MCF 10A (cell line): Measurements from ENCODE around the gene RUVBL1. TPM values are rescaled to one million over a fixed set of nuclear protein-coding genes. Genes with fewer than 3 reads are reported as not detected.

Experiments
- BruUV-seq: library from RNA; stranded (reverse); fragments of 400-500 nt; replicated peaks from 2 replicates; lab custom pipeline; 2021; lab: Mats Ljungman, UMichigan
- CTCF ChIA-PET: fragments of 300-600 bp; sonication (Branson Sonifier 250); formaldehyde crosslinking; extraction: SDS; loops from one replicate; lab custom pipeline; 2021; ENCODE audit warnings: antibody characterized with exemption, inconsistent platforms; lab: Yijun Ruan, JAX
- POLR2A ChIA-PET: fragments of 300-600, 350-650 bp; sonication (Branson Sonifier 250); formaldehyde crosslinking; extraction: SDS; loops from one replicate; lab custom pipeline; 2020; ENCODE audit warnings: antibody characterized with exemption, inconsistent platforms; lab: Yijun Ruan, JAX
- DNase-seq: peaks from one replicate; pipeline ENCODE4 v3.0.0-alpha.2; 2018; ENCODE audit not compliant: unreplicated experiment
- H3K27ac Mint-ChIP-seq: one replicate; pipeline ENCODE4 v1.8.0; 2022; ENCODE audit warnings: mild to moderate bottlenecking, low read depth, mixed read lengths; ENCODE audit not compliant: unreplicated experiment
- H3K27me3 Mint-ChIP-seq: one replicate; pipeline ENCODE4 v1.8.0; 2022; ENCODE audit warnings: mixed read lengths; ENCODE audit not compliant: insufficient read depth, unreplicated experiment
- H3K36me3 Mint-ChIP-seq: one replicate; pipeline ENCODE4 v1.8.0; 2022; ENCODE audit warnings: mild to moderate bottlenecking, moderate library complexity, mixed read lengths; ENCODE audit not compliant: insufficient read depth, unreplicated experiment
- H3K4me1 Mint-ChIP-seq: one replicate; pipeline ENCODE4 v1.8.0; 2022; ENCODE audit warnings: mixed read lengths; ENCODE audit not compliant: insufficient read depth, unreplicated experiment
- H3K4me3 Mint-ChIP-seq: one replicate; pipeline ENCODE4 v1.8.0; 2022; ENCODE audit warnings: mild to moderate bottlenecking, moderate library complexity, mixed read lengths; ENCODE audit not compliant: unreplicated experiment
- H3K9me3 Mint-ChIP-seq: one replicate; pipeline ENCODE4 v1.8.0; 2022; ENCODE audit warnings: mixed read lengths; ENCODE audit not compliant: unreplicated experiment
- CTCF ChIP-seq: fragments of 200-600 bp; IDR thresholded peaks from one replicate; pipeline ENCODE4 v1.8.0; 2022; ENCODE audit warnings: antibody characterized with exemption, mild to moderate bottlenecking; ENCODE audit not compliant: unreplicated experiment
- intact Hi-C: fragments of 100-400 bp; cut with micrococcal nuclease; formaldehyde crosslinking; loops from 2 replicates; pipeline ENCODE4 v1.14.1; 2022
- total RNA-seq: library from RNA; stranded (reverse); gene quantifications from 2 replicates; pipeline ENCODE4 v1.2.3, GENCODE V29; 2022

RUVBL1 gene
- total RNA-seq, 1 experiment from 2014 or later: 114 TPM

GRCh38 chr3:128054367-128054766 is 69.2 kb downstream of the RUVBL1 start:
- H3K4me1 Mint-ChIP-seq: peaks cover 37% of the 10 kb centered on the region
- H3K27me3 Mint-ChIP-seq: no peaks in the 10 kb centered on the region
- no peaks in the 10 kb centered on the region for H3K9me3 Mint-ChIP-seq
- H3K36me3 Mint-ChIP-seq: peaks cover 63% of the 10 kb centered on the region
- peak overlapping the region; percentile 92 for H3K27ac Mint-ChIP-seq
- BruUV-seq: no TSS peak
- no peak for TF ChIP-seq CTCF
- intact Hi-C loops: no loop called here
- H3K4me3 Mint-ChIP-seq: peak overlapping the region; percentile 100
- ChIA-PET CTCF (interaction anchor here (1.2 to 2.1 kb wide), 2 partner anchors 13 to 79 kb away, joined by 4 to 13 read pairs; no protein-coding TSS in a partner anchor), POLR2A (interaction anchor here (0.8 to 2.0 kb wide), 8 partner anchors 9 to 465 kb away, joined by 3 to 8 read pairs (median 4); partner anchors contain the start of gene RUVBL1)
- DNase-seq: peak; percentile 54

DNA sequence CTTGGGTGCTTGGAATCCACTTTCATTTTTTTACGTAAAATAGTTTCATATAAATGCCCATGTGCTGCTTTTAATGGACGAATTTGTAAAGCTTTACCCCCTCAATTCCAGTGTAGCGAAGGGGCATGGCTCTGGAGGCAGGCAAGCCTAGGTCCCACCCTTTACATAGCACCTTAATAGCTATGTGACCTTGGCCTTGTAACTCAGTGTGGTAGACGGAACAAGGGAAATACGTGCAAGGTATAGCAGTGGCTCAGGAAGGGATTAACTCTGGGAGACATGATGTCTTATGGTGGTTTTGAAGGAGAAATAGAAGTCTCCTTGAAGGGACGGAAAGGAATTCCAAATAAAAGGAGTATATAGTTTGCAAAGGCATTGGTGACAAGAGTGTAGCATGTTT is 70.0 kb downstream of the RUVBL1 start:
- TF ChIP-seq CTCF: no peak
- no peak for DNase-seq
- no TSS peak for BruUV-seq
- ChIA-PET CTCF (interaction anchor here (1.1 to 2.1 kb wide), 3 partner anchors 14 to 360 kb away, joined by 3 to 13 read pairs (median 4); no protein-coding TSS in a partner anchor), POLR2A (interaction anchor here (0.6 to 3.0 kb wide), 16 partner anchors 10 to 674 kb away, joined by 3 to 17 read pairs (median 4); partner anchors contain the start of genes MCM2 and RUVBL1)
- Mint-ChIP-seq H3K27me3 (no peaks in the 10 kb centered on the region), H3K4me3 (peak overlapping the region; percentile 100), H3K36me3 (peaks cover 56% of the 10 kb centered on the region), H3K4me1 (peaks cover 37% of the 10 kb centered on the region), H3K9me3 (no peaks in the 10 kb centered on the region), H3K27ac (peak overlapping the region; percentile 92)
- intact Hi-C loops: no loop called here

DNA sequence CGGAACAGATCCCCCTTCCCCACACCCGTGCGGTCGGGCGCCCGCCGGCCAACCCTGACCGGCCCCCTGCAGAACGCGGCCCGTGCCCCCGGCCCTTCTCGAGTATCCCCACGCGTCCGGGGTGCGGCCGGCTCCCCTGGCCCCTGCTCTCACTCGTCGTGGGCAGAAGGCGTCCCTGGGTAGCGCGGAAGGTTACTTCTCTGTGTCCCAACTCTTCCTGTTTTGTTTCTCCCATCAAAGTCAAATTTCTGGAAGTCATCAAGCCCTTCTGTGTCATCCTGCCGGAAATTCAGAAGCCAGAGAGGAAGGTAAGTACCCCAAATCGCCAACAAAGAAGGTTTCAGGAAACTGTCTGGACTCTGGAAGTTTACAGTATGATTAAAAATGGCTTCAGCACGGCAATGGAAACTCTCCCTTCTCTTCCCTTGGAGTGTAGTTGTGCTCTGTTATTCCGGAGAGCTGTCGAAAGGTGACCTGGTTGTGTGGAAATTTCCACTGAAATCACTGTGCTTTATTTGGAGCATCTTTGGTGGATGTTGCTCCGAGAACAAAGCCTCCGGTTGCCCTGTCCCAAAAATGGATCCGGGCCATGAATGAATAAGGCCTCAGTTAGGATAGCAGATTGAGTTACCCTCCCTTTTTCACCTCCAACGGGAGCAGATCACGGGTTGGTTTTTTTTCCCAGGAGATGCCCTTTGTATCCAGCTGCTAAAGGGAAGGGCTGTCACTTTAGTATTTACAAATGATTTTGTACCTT is 70.8 kb downstream of the RUVBL1 start:
- peak overlapping the region; percentile 100 for H3K4me3 Mint-ChIP-seq
- TSS peak; percentile 63 for BruUV-seq
- intact Hi-C loops: loop anchor here (1.0 kb wide), 1 partner anchor 42 kb away; no protein-coding TSS in a partner anchor
- CTCF ChIA-PET: interaction anchor here (0.6 to 2.1 kb wide), 5 partner anchors 14 to 359 kb away, joined by 3 to 13 read pairs (median 3); no protein-coding TSS in a partner anchor
- peaks cover 48% of the 10 kb centered on the region for H3K36me3 Mint-ChIP-seq
- H3K27me3 Mint-ChIP-seq: no peaks in the 10 kb centered on the region
- no peak for TF ChIP-seq CTCF
- H3K4me1 Mint-ChIP-seq: peaks cover 37% of the 10 kb centered on the region
- no peaks in the 10 kb centered on the region for H3K9me3 Mint-ChIP-seq
- peak overlapping the region; percentile 92 for H3K27ac Mint-ChIP-seq
- DNase-seq: no peak
- POLR2A ChIA-PET: interaction anchor here (0.6 to 3.0 kb wide), 17 partner anchors 8 to 674 kb away, joined by 3 to 17 read pairs (median 4); partner anchors contain the start of genes MCM2 and RUVBL1
